Measurements from ENCODE around the gene ADRM1.

The ADRM1 gene

GRCh38 chr20:62323980-62324906 lies 21.4 kb downstream of the ADRM1 start:
- no peak for DNase-seq (ENCODE audit: low read depth in 2 of 2)

GRCh38 chr20:62325172-62325905 lies 22.5 kb downstream of the ADRM1 start:
- no peak for DNase-seq (ENCODE audit: low read depth in 2 of 2)

- no peak for DNase-seq (ENCODE audit: low read depth in 2 of 2)
Observed at GRCh38 chr20:62326559-62326958, 23.8 kb downstream of the ADRM1 start.

GRCh38 chr20:62326959-62327725 lies 24.3 kb downstream of the ADRM1 start:
- no peak for DNase-seq (ENCODE audit: low read depth in 2 of 2)

- DNase-seq (ENCODE audit: low read depth in 2 of 2): no peak
Observed at GRCh38 chr20:62327726-62328495, 25.1 kb downstream of the ADRM1 start.

- DNase-seq (ENCODE audit: low read depth in 2 of 2): no peak
Observed at GRCh38 chr20:62328684-62329388, 26.0 kb downstream of the ADRM1 start.

- no peak for DNase-seq (ENCODE audit: low read depth in 2 of 2)
Observed at GRCh38 chr20:62329389-62330377, 26.9 kb downstream of the ADRM1 start.

GRCh38 chr20:62330576-62331317 lies 27.9 kb downstream of the ADRM1 start:
- no peak for DNase-seq (ENCODE audit: low read depth in 2 of 2)

GRCh38 chr20:62331347-62331746 lies 28.6 kb downstream of the ADRM1 start:
- DNase-seq (ENCODE audit: low read depth in 2 of 2): no peak

- DNase-seq (ENCODE audit: low read depth in 2 of 2): no peak
Observed at GRCh38 chr20:62332421-62332820, 29.6 kb downstream of the ADRM1 start.

- DNase-seq (ENCODE audit: low read depth in 2 of 2): no peak
Observed at GRCh38 chr20:62332989-62333819, 30.4 kb downstream of the ADRM1 start.

- no peak for DNase-seq (ENCODE audit: low read depth in 2 of 2)
Observed at GRCh38 chr20:62333820-62334595, 31.2 kb downstream of the ADRM1 start.

- DNase-seq (ENCODE audit: low read depth in 2 of 2): no peak
Observed at GRCh38 chr20:62334881-62335280, 32.1 kb downstream of the ADRM1 start.

GRCh38 chr20:62335532-62335931 lies 32.7 kb downstream of the ADRM1 start:
- no peak for DNase-seq (ENCODE audit: low read depth in 2 of 2)

- DNase-seq (ENCODE audit: low read depth in 2 of 2): no peak
Observed at GRCh38 chr20:62336329-62336728, 33.5 kb downstream of the ADRM1 start.

- no peak for DNase-seq (ENCODE audit: low read depth in 2 of 2)
Observed at GRCh38 chr20:62336775-62337557, 34.2 kb downstream of the ADRM1 start.

Data from stimulated activated CD4-positive, alpha-beta T cell treated with anti-CD3 and anti-CD28 coated beads, Interleukin-12 subunit alpha, Interleukin-12 subunit beta, amount 100 ng/mL, for 24 hours (primary cell).